ENCODE measurements around the gene AGRN.
"Not testable (repeated sequence)": the region's sequence is repeated elsewhere in the genome, so short reads cannot be mapped to it uniquely, and the experiment has no call there.

The AGRN gene

GRCh38 chr1:1053682-1054081, 33.8 kb downstream of the AGRN start:
- no peak for DNase-seq (ENCODE audit: low read depth)

GRCh38 chr1:1054099-1054700, 34.3 kb downstream of the AGRN start:
- DNase-seq (ENCODE audit: low read depth) = no peak

- no peak for DNase-seq (ENCODE audit: low read depth)
Measured at GRCh38 chr1:1054971-1055370, 35.1 kb downstream of the AGRN start.

GRCh38 chr1:1055841-1056736, 36.2 kb downstream of the AGRN start:
- no peak for DNase-seq (ENCODE audit: low read depth)

GRCh38 chr1:1057769-1058087, 37.8 kb downstream of the AGRN start:
- DNase-seq (ENCODE audit: low read depth) = not testable (repeated sequence)

GRCh38 chr1:1058088-1058905, 38.4 kb downstream of the AGRN start:
- DNase-seq (ENCODE audit: low read depth) = no peak

GRCh38 chr1:1058921-1059493, 39.1 kb downstream of the AGRN start:
- DNase-seq (ENCODE audit: low read depth) = no peak

- peak; percentile 90 for DNase-seq (ENCODE audit: low read depth)
Measured at GRCh38 chr1:1059494-1060280, 39.8 kb downstream of the AGRN start.

- no peak for DNase-seq (ENCODE audit: low read depth)
Measured at GRCh38 chr1:1060281-1061000, 40.5 kb downstream of the AGRN start.

GRCh38 chr1:1061682-1062345, 41.9 kb downstream of the AGRN start:
- no peak for DNase-seq (ENCODE audit: low read depth)

GRCh38 chr1:1062348-1063163, 42.6 kb downstream of the AGRN start:
- DNase-seq (ENCODE audit: low read depth) = no peak

GRCh38 chr1:1063261-1063944, 43.5 kb downstream of the AGRN start:
- DNase-seq (ENCODE audit: low read depth) = no peak

GRCh38 chr1:1063945-1064831, 44.3 kb downstream of the AGRN start:
- peak; percentile 83 for DNase-seq (ENCODE audit: low read depth)

GRCh38 chr1:1065265-1065939, 45.5 kb downstream of the AGRN start:
- DNase-seq (ENCODE audit: low read depth) = no peak

- DNase-seq (ENCODE audit: low read depth) = not testable (repeated sequence)
Measured at GRCh38 chr1:1065940-1066304, 46.0 kb downstream of the AGRN start.

- DNase-seq (ENCODE audit: low read depth) = no peak
Measured at GRCh38 chr1:1066403-1067283, 46.7 kb downstream of the AGRN start.

Data from activated T-cell treated with anti-CD3 and anti-CD28 coated beads for 24 hours (primary cell).